ENCODE measurements around the gene CLEC3B. TPM values are rescaled to one million over a fixed set of nuclear protein-coding genes. Genes with fewer than 3 reads are reported as not detected.
"Not testable (repeated sequence)": the region's sequence is repeated elsewhere in the genome, so short reads cannot be mapped to it uniquely, and the experiment has no call there.

The CLEC3B gene
- total RNA-seq, 1 donor from 2014 or later = not detected

- DNase-seq (ENCODE audit: extremely low read depth, low read depth, low spot score) = no peak
Measured at GRCh38 chr3:45033791-45034190, 7.7 kb downstream of the CLEC3B start.

- DNase-seq (ENCODE audit: extremely low read depth, low read depth, low spot score) = no peak
Measured at GRCh38 chr3:45034612-45035252, 8.6 kb downstream of the CLEC3B start.

- no peak for DNase-seq (ENCODE audit: extremely low read depth, low read depth, low spot score)
Measured at GRCh38 chr3:45035441-45036301, 9.6 kb downstream of the CLEC3B start.

DNA sequence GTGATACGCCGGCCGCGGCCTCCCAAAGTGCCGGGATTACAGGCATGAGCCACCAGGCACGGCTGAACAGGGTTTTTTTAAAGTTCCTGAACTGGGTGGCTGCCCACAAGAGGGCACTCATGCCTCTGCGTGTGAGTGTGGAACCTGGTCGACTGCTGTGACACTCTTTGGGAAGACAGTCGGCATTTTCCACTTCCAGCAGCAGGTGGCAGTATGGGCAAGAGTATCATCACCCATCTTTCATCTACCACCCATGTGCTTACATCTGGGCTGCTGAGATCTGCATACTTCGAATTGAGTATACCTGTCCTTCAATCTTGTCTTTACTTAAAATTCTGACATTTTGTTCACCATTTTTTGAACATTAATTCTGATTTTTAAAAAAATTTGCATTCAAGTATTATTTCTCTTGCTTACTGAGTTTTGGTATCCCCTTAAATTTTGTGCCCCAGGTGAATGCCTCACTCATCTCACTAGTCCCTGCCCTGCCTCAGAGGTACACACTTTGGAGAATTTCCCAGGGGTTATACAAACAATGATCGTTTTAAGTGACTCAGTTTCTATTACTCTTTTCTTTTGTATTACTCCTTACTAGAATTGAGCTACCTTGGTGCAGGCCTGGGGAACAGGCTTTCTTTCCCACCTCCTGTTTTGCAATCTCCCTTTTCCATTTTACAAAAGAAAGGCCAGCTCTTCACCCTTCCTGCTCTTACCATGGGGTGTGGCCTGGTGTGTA is 11.8 kb downstream of the CLEC3B start:
- peak; percentile 78 for DNase-seq (ENCODE audit: extremely low read depth, low read depth, low spot score)

- no peak for DNase-seq (ENCODE audit: extremely low read depth, low read depth, low spot score)
Measured at GRCh38 chr3:45041666-45042065, 15.6 kb downstream of the CLEC3B start.

DNA sequence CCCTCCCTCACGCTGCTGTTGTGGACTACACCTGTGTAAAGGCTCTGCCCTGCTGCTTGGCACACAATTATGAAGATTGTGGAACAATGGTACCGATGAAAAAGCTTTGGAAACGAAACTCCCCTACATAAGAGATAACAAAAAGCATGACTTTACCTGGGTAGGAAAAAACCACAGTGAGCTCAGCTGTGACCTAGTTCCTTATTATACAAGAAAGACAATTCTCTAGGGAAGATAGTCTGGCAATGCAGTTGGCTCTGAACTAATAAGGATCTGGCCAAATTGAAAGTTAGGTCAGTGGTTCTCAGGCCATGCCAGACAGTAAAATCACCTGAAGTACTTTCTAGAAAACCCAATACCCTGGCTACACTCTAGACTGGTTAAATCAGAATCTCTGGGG is 16.1 kb downstream of the CLEC3B start:
- DNase-seq (ENCODE audit: extremely low read depth, low read depth, low spot score) = no peak

GRCh38 chr3:45043728-45044299 is 17.7 kb downstream of the CLEC3B start:
- no peak for DNase-seq (ENCODE audit: extremely low read depth, low read depth, low spot score)

DNA sequence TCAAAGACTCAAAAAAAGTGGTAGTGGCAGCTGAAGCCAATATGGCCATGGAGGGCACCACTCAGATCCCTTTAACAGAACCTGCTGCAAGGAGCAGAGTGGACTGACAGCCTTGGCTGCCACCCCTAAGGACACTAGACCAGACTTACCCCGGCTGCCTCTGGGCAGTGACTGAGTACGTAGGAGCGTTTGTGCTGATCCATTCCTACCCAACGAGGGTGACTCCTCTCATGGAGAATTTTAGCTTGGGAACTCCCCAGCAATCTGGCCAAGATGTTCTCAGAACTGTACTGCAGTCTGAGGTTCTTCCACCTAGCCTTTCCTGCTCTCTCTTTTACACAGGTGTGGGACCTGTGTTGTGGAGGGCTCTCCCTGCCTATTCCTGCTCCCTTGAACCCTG is 22.1 kb downstream of the CLEC3B start:
- no peak for DNase-seq (ENCODE audit: extremely low read depth, low read depth, low spot score)

DNA sequence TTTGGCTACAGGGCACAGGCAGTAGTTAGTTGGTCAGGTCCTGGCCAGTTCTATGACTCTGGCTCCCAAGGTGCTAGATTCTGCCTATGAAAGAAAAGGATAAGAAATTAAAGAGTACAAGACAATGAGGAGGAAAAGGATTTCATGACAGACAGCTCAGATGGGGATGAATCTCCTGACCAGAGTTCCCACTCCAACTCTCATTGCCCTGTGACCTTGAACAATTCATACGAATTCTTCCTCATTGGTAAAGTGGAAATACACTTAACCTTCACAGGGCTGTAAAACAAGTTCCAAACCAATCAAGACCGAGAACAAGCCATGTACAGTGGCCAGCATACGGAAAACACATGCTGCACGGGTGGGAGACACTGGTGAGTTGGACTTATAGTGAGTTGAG is 23.7 kb downstream of the CLEC3B start:
- DNase-seq (ENCODE audit: extremely low read depth, low read depth, low spot score) = no peak

- no peak for DNase-seq (ENCODE audit: extremely low read depth, low read depth, low spot score)
Measured at GRCh38 chr3:45051685-45052084, 25.6 kb downstream of the CLEC3B start.

- not testable (repeated sequence) for DNase-seq (ENCODE audit: extremely low read depth, low read depth, low spot score)
Measured at GRCh38 chr3:45053805-45054195, 27.7 kb downstream of the CLEC3B start.

GRCh38 chr3:45054196-45054857 is 28.2 kb downstream of the CLEC3B start:
- DNase-seq (ENCODE audit: extremely low read depth, low read depth, low spot score) = no peak

GRCh38 chr3:45055032-45055410 is 28.9 kb downstream of the CLEC3B start:
- no peak for DNase-seq (ENCODE audit: extremely low read depth, low read depth, low spot score)

DNA sequence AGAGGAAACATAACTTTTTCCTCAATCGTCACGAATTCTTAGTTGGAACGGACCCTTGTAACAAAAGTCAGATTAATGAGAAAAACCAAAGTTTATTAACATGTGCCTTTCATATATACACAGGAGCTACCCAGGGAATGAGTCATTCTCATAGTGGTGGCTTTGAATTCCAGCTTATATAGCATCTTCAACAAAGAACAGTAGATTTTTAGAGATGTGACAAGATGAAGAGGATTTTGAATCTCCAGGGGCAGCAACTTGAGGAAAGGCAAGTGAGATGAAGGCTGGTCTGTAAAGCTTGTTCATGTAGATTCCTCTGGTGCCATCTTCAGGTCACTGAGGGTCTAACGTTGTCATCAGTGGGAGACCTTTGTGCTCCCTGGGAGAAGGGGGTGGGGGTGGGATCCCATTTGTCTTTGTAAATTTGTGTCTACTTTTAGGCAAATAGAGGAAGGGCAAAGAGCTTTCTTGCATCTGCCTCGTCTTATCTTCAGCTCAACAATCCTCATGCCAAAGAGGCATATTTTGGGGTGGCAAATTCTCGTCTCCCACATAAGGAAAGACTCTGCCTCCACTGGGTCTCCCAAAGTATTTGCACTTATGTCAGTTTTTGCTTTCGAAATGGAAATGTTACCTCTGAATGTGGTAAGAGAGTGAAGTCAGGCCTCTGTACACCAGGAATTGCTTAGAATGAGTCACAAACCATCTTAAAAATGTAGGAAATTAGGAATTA is 29.5 kb downstream of the CLEC3B start:
- DNase-seq (ENCODE audit: extremely low read depth, low read depth, low spot score) = no peak

DNA sequence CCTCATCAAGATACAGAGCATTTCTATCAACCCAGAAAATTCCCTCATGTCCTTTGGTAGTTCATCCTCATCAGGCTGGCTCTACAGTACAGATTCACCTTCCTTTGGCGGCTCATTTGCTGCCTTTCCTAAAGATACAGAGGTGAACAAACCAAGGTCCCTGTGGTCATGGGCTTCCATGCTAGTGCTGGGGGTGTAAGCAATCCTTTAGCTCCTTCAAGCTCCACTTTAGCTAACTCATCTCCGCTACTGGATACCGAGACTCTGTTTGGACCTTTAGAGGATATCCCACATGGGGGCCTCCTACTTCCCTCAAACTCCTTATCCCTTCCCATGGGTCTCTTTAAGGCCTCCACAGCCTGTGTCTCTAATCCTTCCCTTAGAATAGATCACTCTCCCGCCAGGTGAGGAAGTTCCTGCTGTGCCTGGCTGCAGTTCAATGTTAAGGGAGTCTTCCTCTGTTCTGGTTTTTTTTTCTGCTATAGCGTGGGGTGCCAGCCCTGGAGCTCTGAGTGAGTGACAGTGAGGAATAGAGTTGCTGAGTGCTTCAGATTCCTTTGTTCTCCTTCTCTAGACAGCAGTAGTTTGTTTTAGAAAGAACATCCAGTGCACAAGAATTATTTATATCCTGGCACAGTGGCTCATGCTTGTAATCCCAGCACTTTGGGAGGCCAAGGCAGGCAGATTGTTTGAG is 30.7 kb downstream of the CLEC3B start:
- DNase-seq (ENCODE audit: extremely low read depth, low read depth, low spot score) = no peak

DNA sequence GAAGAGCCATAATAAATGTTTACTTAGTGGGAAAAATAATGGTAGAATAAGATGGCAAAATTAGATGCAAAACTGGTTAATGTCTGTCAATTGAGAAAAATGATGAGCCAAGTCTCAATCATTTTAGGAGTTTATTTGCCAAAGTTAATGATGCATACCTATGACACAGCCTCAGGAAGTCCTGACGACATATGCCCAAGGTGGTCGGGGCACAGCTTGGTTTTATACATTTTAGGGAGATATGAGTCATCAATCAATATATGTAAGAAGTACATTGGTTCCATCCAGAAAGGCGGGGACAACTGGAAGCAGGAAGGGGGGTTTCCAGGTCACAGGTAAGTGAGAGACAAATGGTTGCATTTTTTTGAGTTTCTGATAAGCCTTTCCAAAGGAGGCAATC is 31.5 kb downstream of the CLEC3B start:
- no peak for DNase-seq (ENCODE audit: extremely low read depth, low read depth, low spot score)

DNA sequence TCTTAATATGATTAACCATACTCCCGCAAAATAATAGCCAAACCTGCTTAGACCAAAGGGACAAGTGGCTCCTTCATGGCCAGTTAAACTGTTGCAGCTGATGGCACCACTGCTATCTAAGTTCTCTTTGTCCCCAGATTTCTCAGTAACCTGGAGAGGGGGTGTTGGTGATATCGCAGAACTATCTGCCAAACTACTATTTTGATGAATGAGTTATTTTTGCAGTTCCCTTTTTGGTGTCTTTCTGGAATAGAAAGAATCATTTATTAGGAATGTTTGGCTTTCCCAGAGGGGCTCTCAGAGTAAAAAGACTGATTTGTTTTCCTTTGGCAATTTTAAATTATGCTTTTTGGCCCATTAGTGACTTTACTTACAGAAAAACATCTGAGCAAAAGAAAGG is 33.0 kb downstream of the CLEC3B start:
- DNase-seq (ENCODE audit: extremely low read depth, low read depth, low spot score) = no peak

DNA sequence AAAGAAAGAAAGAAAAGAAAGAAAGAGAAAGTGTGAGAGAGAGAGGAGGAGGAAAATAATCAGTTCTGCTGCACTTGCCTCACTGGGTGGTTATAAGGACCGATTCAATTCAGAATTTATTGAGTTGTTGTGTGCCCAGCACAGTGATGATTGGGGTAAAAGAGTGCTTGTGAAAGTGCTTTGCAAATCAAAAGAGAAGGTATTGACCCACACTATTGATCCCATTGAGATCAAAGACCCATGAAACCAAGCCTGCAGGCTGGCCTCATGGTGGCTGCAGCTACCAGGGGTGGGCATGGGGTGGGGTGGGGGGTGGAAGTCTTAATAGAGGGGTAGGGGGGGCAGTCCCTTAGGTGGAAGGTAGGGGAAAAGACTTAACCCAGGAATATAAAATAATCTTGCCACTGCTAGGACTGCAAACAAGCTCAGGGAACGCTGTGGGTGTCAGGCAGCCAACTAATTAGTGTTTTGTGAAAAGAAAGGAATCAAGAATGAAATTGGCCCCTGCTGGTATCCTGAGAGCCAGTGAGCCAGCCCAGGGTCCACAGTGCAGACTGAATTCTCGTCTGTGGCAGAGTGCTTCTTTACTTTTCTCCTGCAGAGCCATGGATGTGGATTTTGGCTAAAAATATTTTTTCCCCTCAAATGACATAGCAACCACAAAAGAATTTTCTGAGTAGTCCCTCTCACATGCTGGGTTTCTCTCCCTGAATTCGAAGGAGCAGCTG is 34.2 kb downstream of the CLEC3B start:
- no peak for DNase-seq (ENCODE audit: extremely low read depth, low read depth, low spot score)

DNA sequence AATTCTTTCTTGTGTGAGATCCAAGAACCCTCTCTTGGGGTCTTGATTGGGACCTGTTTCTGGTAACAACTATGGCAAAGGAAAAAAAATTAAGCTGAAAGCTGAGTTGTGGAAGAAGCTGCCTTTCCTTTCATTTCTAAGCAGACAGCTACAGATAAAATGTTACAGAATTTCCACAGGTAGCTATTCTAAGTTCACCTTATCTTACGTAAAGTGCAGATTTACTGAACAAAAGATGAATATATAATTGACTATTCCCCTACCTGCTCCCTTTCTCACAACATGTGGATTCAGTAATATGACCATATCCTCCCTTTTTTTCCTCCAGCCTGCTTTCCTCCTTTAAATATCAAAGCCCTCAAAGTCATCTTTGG is 36.6 kb downstream of the CLEC3B start:
- no peak for DNase-seq (ENCODE audit: extremely low read depth, low read depth, low spot score)

Measured in glomerular endothelial cell (primary cell).